GM12878 (cell line): Measurements from ENCODE around the gene TBX5. TPM values are rescaled to one million over a fixed set of nuclear protein-coding genes. Genes with fewer than 3 reads are reported as not detected.

Experiments used
- ATAC-seq: fragments of 200-7000 bp; cut with Tn5 transposase; 3 replicates; pipeline ENCODE4 v1.9.1; 2020; ENCODE audit warnings: mild to moderate bottlenecking, moderate library complexity
- BruUV-seq: library from RNA; stranded (reverse); fragments of 400-500 nt; replicated peaks from 2 replicates; lab custom pipeline; 2021; lab: Mats Ljungman, UMichigan
- CTCF ChIA-PET: fragments of 300-600 bp; sonication (Branson Sonifier 250); formaldehyde crosslinking; extraction: SDS; loops from one replicate; lab custom pipeline; 2021; ENCODE audit warnings: inconsistent platforms; lab: Yijun Ruan, JAX
- POLR2A ChIA-PET: fragments of 350-600 bp; formaldehyde crosslinking; extraction: SDS; loops from one replicate; lab custom pipeline; 2021; ENCODE audit warnings: inconsistent platforms; lab: Charles Lee
- RAD21 ChIA-PET: fragments of 300-600 bp; sonication (Branson Sonifier 250); formaldehyde crosslinking; loops from one replicate; lab custom pipeline; 2023; ENCODE audit warnings: antibody characterized with exemption; ENCODE audit not compliant: unreplicated experiment; lab: Charles Lee
- SMC1A ChIA-PET: fragments of 300-600 bp; sonication (Branson Sonifier 250); formaldehyde crosslinking; loops from one replicate; lab custom pipeline; 2023; ENCODE audit not compliant: unreplicated experiment, uncharacterized antibody; lab: Charles Lee
- DNase-seq: peaks from one replicate; pipeline ENCODE4 v3.0.0-alpha.2; 2011; ENCODE audit warnings: low read depth, low spot score
- FAIRE-seq: peaks from 3 replicates; lab custom pipeline; 2011; peaks lifted over from hg19 to GRCh38; lab: Jason Lieb, UNC
- H2AFZ ChIP-seq: 2 replicates; pipeline ENCODE4 v1.6.0; 2011; ENCODE audit warnings: low read depth, low read length, control low read depth; ENCODE audit not compliant: control insufficient read depth
- H3K27ac ChIP-seq: 2 replicates; pipeline ENCODE4 v1.5.1; 2011; ENCODE audit warnings: control low read depth; ENCODE audit not compliant: control insufficient read depth, insufficient read depth
- H3K27me3 ChIP-seq, 2 experiments: replicated peaks in 1 of 2; 2 replicates each; pipeline versions ENCODE4 v1.6.0 to v1.6.1; 2011; ENCODE audit warnings: low read length in 1 of 2; ENCODE audit not compliant: control insufficient read depth in 2 of 2, insufficient read depth in 2 of 2
- H3K36me3 ChIP-seq, 2 experiments: 2 replicates each; pipeline ENCODE4 v1.5.1; 2011; ENCODE audit warnings: low read length in 1 of 2; ENCODE audit not compliant: control insufficient read depth in 2 of 2, insufficient read depth in 2 of 2
- H3K4me1 ChIP-seq: 2 replicates; pipeline ENCODE4 v1.6.1; 2011; ENCODE audit warnings: mild to moderate bottlenecking, low read length, moderate library complexity, mixed read lengths; ENCODE audit not compliant: control insufficient read depth, insufficient read depth
- H3K4me2 ChIP-seq: 2 replicates; pipeline ENCODE4 v1.6.0; 2011; ENCODE audit warnings: control low read depth; ENCODE audit not compliant: control insufficient read depth, insufficient read depth
- H3K4me3 ChIP-seq: fragments of 200-600 bp; sonication (generic); 2 replicates; pipeline ENCODE4 v1.5.1; 2016
- H3K79me2 ChIP-seq: 2 replicates; pipeline ENCODE4 v1.6.0; 2011; ENCODE audit warnings: low read length; ENCODE audit not compliant: control insufficient read depth, insufficient read depth
- H3K9ac ChIP-seq: 2 replicates; pipeline ENCODE4 v1.8.0; 2011; ENCODE audit warnings: low read length, control low read depth, mixed read lengths; ENCODE audit not compliant: control insufficient read depth, insufficient read depth
- H3K9me3 ChIP-seq: replicated peaks from 3 replicates; pipeline ENCODE4 v1.5.1; 2011; ENCODE audit warnings: mild to moderate bottlenecking, low read length; ENCODE audit not compliant: control insufficient read depth, insufficient read depth
- H4K20me1 ChIP-seq: 2 replicates; pipeline ENCODE4 v1.6.0; 2011; ENCODE audit not compliant: control insufficient read depth, insufficient read depth
- HDAC2 ChIP-seq: fragments of 200-600 bp; sonication (generic); IDR thresholded peaks from 2 replicates; pipeline ENCODE4 v1.6.1; 2017
- HSF1 ChIP-seq: fragments of 150-350 bp; IDR thresholded peaks from 2 replicates; pipeline ENCODE4 v1.6.1; 2014; ENCODE audit warnings: mild to moderate bottlenecking, low read depth, low read length
- IKZF2 ChIP-seq, 2 experiments: fragments of 450-650 bp; IDR thresholded peaks; 2 replicates each; pipeline ENCODE4 v1.6.1; 2017; ENCODE audit warnings: mild to moderate bottlenecking in 2 of 2, moderate library complexity in 2 of 2
- NFYA ChIP-seq: IDR thresholded peaks from 2 replicates; pipeline ENCODE4 v1.6.1; 2011; ENCODE audit warnings: low read depth, mild to moderate bottlenecking, low read length, improper control_type of control experiment, borderline replicate concordance
- STAT1 ChIP-seq: fragments of 450-650 bp; conservative IDR thresholded peaks from 2 replicates; pipeline ENCODE4 v1.6.1; 2014; ENCODE audit warnings: antibody characterized with exemption, mild to moderate bottlenecking
- USF1 ChIP-seq: IDR thresholded peaks from 2 replicates; pipeline ENCODE4 v1.6.1; 2011; ENCODE audit warnings: borderline replicate concordance, low read depth, mild to moderate bottlenecking, moderate library complexity, mixed read lengths, low read length; ENCODE audit not compliant: insufficient read depth; ENCODE audit errors: extremely low read length
- ZNF24 ChIP-seq: fragments of 450-650 bp; IDR thresholded peaks from 2 replicates; pipeline ENCODE4 v1.6.1; 2017; ENCODE audit warnings: antibody characterized with exemption, mild to moderate bottlenecking
- ZSCAN29 ChIP-seq: fragments of 450-650 bp; IDR thresholded peaks from 2 replicates; pipeline ENCODE4 v1.6.1; 2017; ENCODE audit warnings: mild to moderate bottlenecking, moderate library complexity
- WGBS: methylation state at CpG from one replicate; pipeline ENCODE4 v1.1.6; 2016; ENCODE audit warnings: low lambda C conversion rate; ENCODE audit not compliant: insufficient replicate concordance, insufficient coverage; ENCODE audit errors: missing lambda C conversion rate; 5-methylcytosine and 5-hydroxymethylcytosine counted together
- in situ Hi-C: fragments of 300-500 bp; cut with MboI; formaldehyde crosslinking; loops from 9 replicates; pipeline ENCODE4 v1.14.3; 2018; ENCODE audit warnings: mixed read lengths
- intact Hi-C: fragments of 100-400 bp; cut with micrococcal nuclease; formaldehyde crosslinking; loops from one replicate; pipeline ENCODE4 v1.14.2; 2022; ENCODE audit not compliant: unreplicated experiment
- polyA plus RNA-seq, 11 experiments: library from polyadenylated mRNA; depleted of rRNA in 4 of 11; unstranded in 6 of 11; stranded (reverse) in 5 of 11; fragments of >200 nt; fragmentation: Nextera tagmentation in 4 of 11; fragmentation: Illumina TruSeq in 1 of 11; extraction: Ambion mirVana in 4 of 11; extraction: Trizol in 1 of 11; gene quantifications; 1 replicate in 1 of 11; 2 replicates in 10 of 11; pipeline versions ENCODE4 v1.2.1 to v1.2.3, GENCODE V29; 2011 to 2016; ENCODE audit warnings: inconsistent platforms in 2 of 11, missing spikeins in 2 of 11, low read depth in 1 of 11
- total RNA-seq, 4 experiments: library from RNA; depleted of rRNA in 3 of 4; stranded (reverse); fragments of >200 nt in 3 of 4; fragmentation: Illumina TruSeq in 1 of 4; extraction: Trizol in 1 of 4; gene quantifications; 2 replicates each; pipeline versions ENCODE4 v1.2.1 to v1.2.3, GENCODE V29; 2013 to 2021
- TF ChIP-seq, protein P1 (sequence below): IDR thresholded peaks from 2 replicates; pipeline ENCODE4 v1.6.1; 2012; ENCODE audit warnings: low read depth, low read length, improper control_type of control experiment

TBX5 gene
- total and polyA plus RNA-seq, 10 of the 15 experiments (the other 5 are each of a cell fraction or from before 2014, with no cell fraction given), result 0.04 TPM; not detected in 9

DNA sequence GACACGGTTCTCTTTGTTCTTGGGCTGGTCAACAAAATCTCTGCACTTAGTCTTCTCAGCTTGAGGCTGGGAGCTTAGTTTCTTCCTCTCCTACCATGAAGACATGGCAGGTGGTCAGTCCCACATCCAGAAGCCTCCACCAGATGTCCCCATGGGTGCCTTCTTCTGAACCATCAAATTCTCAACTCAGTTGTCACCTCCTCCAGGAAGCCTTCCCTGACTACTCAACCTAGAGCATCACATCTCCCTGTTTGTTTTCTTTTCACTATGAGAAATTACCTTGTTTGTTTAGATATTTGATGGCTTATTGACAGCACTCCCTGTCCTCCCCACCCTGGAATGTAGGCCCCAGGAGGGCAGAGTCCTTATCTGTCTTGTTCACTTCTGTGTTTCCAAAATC is 84.4 kb downstream of the TBX5 start (continued):
- TF ChIP-seq USF1 (no peak), ZNF24 (no peak)

GRCh38 chr12:114320968-114321367 is 85.0 kb downstream of the TBX5 start:
- Histone ChIP-seq H3K9ac (no peak overlapping the region), H3K27me3 (no peaks in the 10 kb centered on the region), H3K36me3 (no peaks in the 10 kb centered on the region), H3K4me2 (no peak overlapping the region), H3K9me3 (no peaks in the 10 kb centered on the region; the same call in 2 of the 3 replicates), H3K4me1 (no peaks in the 10 kb centered on the region), H3K4me3 (no peak overlapping the region), H3K79me2 (no peaks in the 10 kb centered on the region), H2AFZ (no peak overlapping the region), H4K20me1 (no peaks in the 10 kb centered on the region)
- ChIA-PET RAD21 (no interaction called here), SMC1A (no interaction called here), CTCF (no interaction called here), POLR2A (no interaction called here)
- ATAC-seq, result no peak
- DNase-seq, result no peak
- intact Hi-C loops, result no loop called here
- no peak for FAIRE-seq
- no TSS peak for BruUV-seq
- in situ Hi-C loops, result no loop called here
- 31% methylated on average over 8 of the region's 8 CpGs for WGBS
- TF ChIP-seq IKZF2 (IDR thresholded peaks at IDR 0.05), result no peak
- TF ChIP-seq NFYA, result no peak
- no peak for TF ChIP-seq STAT1
- TF ChIP-seq, protein P1, sequence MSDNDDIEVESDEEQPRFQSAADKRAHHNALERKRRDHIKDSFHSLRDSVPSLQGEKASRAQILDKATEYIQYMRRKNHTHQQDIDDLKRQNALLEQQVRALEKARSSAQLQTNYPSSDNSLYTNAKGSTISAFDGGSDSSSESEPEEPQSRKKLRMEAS, result no peak
- no peak for TF ChIP-seq HSF1
- TF ChIP-seq ZSCAN29, result no peak
- no peak for TF ChIP-seq HDAC2
- TF ChIP-seq, all 136 proteins: peak for 0
- no peak overlapping the region for H3K27ac ChIP-seq
